ENCODE results near the gene TMEM87A.
A peak's percentile ranks its signal among the peaks of the same experiment; 100 is the strongest.

Gene TMEM87A

DNA sequence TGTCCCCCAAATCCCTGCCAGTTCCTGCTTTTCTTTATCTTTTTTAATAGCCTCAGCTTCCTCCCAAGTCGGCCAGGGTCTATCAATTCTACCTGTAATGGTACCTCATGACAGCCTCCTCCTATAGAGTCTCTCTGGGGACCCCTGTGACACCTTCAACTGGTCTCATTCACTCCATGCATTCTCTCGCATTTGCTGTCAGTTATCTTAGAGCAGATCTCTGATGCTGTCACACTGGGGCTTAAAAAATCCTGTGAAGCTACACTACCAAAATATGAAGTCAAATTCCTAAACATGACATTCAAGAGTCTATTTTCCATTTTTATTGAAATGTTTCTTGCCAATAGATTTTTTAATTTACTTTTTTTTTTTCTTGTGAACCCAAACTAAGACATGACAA, 70.6 kb downstream of the TMEM87A start:
- no peak for DNase-seq

DNA sequence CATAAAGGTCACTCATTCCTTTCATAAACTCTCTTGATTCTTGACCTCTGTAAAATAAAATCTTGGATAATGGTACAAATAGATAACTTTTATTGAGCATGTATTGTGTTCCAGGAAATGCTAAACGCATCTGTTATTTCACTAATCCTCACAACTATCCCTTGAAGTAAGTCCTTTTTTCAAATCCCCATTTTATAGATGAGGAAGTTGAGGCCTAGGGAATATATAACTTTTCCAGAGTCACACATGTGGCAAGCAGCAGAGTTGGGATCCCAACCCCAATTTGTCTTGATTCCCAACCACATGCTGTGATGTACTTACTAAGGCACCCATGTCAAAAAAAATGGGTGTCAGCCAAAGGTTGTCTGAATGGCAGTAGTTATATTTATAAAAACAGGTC, 71.4 kb downstream of the TMEM87A start:
- no peak for DNase-seq

DNA sequence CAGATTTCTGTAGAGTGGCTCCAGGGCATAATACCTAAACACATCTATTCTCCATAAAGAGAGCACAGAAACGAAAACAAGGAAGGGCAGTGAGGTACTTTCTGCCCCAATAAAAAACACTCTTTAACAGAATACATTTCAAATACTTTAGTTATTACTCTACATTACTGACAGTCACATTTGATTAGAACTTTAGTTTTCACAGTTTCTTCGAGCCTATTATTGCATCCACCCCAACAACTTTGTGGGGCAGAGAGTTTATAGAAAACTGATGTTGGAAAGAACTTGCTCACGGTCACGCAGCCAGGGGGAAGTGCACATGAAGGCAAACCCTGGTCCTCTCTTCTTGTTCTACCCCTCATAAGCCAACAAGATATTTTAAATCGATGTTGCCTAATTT, 74.1 kb downstream of the TMEM87A start:
- DNase-seq, result no peak

DNA sequence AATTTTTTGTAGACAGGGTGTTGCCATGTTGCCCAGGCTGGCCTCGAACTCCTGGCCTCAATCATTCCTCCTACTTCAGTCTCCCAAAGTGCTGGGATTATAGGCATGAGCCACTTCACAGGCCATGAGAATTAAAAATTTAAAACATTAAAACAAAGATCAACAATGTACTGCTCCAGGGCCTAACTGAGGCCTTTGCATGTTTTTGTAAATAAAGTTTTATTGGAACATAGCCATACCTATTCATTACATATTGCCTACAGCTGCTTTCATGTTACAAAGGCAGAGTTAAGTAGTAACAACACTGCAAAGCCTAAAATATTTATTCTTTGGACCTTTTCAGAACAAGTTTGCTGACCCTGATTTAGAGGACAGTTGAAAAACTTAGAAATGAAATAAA, 74.7 kb downstream of the TMEM87A start:
- no peak for DNase-seq

DNA sequence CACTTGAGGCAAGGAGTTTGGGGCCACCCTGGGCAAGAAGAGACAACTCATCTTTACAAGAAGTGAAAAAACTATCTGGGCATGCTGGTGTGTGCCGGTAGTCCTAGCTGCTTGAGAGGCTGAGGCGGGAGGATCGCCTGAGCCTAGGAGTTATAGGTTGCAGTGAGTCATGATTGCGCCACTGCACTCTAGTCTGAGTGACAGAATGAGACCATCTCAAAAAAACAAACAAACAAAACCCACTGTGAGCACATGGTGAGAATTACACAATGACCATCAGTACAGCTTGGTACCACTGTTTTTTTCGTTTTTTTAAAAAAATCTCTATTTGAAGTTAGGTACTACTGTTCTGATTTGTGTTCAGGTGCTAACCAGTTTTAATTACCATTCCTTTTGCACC, 78.7 kb downstream of the TMEM87A start:
- DNase-seq, result peak; percentile 38

DNA sequence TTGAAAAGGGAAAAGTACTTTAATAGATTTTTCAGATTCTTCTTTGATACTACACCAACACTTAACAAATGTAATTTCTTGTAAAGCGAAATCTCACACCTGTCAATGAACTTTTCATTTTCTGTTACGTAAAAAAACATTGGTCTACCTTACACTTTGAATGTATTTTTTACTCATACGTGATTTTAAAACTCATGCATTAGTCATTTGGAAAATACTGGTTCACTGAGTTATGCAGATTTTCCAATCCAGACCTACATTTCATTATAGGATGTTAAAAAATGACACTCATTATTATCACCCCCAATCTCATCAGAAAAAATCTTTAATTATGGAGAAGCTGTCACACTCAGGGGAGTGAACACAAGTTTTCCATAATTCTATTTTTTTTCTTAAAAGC, 79.8 kb downstream of the TMEM87A start:
- DNase-seq, result no peak

DNA sequence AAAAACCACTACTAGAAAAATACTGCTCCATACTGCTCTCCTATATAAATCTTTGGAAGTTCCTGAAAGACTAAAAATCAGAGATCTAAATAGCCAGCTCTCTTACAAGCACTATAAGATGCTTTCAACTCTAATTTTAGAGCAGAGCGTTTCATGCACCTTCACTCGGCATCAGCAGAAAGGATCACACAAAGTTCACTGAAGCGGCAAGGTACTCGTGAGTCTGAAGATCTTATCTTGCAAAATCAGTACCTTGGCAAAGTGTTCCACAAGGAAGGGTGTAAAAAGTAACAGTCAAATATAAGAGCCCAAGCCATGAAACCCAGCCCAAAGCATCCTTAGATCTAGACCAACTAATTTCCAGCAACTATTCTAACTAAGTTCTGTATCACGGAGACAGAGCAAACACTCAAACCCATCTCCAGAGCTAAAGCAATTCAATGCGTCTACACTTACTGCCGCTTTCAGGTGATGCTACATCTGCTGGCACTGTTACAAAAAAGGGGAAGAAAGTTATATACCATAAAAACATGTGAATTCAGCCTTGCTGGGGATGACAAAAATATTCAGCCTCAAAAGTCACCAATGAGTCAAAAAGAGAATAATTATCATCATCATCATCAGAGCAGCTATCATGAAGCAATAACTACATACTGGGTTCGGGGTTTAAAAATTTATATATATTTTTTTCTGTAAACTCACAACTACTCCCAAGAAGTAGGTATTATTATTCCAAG, 81.5 kb downstream of the TMEM87A start:
- DNase-seq, result no peak

DNA sequence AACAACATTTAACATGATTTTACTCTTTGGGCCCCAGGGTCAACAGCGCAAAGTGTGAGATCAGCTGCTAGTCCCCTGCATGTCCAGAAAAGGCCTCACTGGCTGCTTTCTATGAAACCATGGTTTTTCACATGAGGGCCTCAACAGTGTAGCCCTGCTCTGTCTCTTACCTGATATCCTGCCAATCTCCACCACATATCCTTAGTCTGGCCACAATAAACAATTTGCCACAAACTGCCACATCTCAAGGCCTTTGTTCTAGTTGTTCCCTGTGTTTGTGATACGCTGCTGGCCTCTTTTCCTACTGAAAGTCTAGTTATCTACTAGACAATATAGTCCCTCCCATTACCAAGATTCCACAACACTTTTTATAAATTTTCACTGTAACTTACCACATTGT, 82.9 kb downstream of the TMEM87A start:
- DNase-seq, result no peak

DNA sequence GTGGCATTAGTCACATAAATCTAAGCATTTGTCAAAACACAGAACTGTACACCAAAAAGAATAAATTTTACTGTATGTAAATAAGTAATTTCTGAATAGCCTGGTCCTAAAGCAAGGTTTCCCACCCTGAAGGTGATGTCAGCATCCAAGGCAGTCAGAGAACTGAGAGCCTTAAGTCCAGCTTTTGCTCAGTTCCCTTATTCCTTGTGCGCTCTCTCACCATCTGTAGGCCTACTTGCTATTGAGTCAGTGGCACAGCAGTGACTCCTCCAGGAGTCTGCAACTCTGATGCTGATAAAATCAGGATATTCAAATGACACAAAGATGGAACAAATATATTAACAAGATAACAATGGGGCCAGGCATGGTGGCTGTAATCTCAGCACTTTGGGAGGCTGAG, 87.4 kb downstream of the TMEM87A start:
- no peak for DNase-seq

DNA sequence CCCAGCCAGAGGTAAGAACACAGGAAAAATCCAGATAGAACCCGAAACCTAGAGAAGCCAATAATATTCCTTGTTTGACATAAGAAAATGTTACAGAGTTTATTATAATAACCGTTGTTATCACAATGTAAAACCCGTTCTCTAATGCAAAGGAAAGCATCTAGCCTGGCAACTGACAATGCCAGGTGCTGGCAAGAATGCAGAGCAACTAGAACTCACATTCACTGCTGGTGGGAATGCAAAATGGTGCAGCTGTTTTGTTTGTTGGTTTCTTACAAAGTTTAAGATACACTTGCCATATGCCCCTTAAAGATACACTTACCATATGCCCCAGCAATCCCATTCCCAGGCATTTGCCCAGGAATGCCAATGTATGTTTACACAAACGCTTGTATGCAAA, 88.5 kb downstream of the TMEM87A start:
- no peak for DNase-seq

DNA sequence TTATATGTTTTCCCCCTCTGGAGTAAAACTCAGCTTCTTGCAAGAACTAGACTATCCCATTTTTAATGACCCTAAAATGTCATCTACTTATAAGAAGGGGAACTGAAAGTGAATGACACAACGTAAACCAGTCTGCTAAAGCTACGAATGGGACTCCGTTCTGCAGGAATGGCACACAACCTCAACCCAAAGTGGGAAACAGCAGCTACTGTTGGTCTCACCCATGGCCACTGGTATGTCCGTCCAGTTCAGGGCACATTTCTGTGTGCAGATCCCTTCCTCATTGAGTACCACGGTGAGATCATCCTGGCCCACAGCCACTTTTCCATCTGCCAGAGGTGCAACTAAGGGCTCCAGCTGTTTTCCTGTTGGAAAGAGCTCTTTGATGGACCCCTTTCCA, 88.9 kb downstream of the TMEM87A start:
- no peak for DNase-seq

DNA sequence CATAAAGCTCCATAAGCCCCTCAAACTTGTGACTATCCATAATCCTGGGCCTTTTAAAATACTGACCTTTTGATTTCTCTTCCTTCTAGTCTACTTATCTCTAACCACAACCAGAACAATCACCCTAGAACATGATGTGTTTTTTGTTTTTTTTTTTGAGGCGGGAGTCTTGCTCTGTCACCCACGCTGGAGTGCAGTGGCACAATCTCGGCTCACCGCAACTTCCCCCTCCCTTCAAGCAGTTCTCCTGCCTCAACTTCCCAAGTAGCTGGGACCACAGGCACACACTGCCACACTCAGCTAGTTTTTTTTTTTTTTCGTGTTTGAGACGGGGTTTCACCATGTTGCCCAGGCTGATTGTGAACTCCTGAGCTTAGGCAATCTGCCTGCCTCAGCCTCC, 90.3 kb downstream of the TMEM87A start:
- DNase-seq, result no peak

DNA sequence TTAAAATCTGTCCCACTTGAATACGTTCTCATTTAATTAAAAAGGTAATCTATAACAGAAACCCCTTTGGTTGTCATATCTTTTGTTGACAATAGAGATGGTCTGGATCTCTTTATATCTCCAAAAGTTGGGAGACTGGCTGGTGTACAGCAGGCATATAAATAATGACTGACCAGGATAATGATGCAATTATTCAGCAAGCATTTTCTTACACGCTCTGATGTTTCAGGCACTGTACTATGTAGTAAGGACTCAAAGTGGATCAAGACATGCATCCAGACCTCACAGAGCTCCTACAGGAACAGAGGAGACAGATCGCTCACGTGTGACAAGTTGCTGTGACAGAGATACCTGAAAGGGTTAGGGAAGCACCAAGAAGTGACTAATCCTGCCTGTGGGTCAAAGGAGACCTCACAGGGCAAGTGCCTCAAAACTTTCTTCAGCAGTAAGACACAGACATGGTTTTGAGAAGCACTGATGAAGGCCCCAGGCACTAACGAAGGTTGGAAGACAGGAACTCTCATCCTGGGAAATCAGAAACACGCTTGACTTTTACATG, 90.8 kb downstream of the TMEM87A start:
- DNase-seq, result no peak

DNA sequence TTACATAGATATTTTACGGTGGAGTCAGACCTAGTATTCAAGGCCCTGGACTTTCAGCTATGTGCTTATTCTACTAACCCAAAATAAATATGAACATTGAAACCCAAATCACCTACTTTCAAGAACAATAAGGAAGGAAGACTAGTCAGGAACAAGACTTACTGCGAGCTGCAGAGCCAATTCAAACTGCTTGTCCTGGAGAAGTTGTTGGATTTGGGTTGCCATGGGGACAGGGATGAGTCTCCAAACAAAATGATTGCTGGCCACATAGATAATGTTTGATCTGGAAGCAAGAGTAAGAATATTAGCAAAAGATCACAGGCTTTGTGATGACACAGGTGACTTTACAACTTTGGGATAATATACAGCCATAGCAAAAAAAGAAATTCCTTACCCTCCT, 95.2 kb downstream of the TMEM87A start:
- no peak for DNase-seq

DNA sequence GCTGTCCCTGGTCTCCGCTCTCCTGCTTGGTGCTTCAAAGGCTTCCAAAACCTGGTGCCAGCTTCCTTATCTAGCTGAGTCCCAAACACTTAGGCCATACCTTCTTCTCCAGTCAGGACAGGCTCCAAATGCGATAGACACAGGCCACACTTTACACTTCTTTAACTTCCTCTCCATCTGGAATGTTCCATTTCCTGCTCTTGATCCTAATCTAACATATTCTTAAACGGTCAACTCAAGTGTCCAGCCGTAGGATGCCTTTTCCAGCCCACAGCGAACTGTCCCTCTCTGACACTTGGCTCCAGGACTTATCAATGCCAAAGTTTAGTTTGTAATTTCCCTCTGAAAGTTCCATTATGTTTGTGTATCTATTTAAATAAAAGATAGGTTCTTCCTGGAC, 97.6 kb downstream of the TMEM87A start:
- no peak for DNase-seq

DNA sequence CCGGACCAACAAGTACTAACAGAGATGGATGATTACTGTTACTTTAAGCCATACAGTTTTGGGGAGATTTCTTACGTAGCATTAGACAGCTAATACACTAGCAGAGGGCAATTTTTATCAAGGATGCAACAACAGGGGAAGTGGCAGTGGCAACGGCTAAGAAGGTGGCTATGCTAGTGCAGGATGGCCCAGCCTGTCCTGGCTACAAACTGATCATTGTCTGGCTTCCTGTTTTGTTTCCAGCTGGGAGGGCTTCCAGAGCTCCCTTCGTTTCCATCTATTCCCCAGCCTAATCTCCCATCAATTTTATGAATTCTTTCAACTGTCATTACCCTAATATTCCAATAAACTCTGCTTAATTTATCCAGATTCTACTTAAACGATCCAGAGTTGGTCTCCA, 100.8 kb downstream of the TMEM87A start:
- no peak for DNase-seq

DNA sequence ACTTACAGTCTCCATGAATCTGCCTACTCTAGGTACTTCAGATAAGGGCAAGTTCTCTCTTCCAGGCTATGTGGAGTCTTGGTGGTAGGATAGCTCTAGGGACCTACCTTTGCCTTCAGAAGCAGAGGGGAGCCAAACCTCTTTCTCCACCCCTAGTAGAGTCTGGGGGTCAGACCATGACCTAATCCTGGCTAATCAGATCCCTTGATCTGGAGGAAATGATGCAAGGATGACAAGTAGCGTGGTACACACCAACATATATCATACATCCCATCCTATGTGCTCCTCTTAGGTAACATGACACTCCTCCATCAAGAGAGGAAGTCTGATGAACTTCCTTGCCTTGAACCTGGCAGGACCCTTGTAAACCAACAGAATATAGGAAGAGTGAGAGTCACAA, 101.4 kb downstream of the TMEM87A start:
- DNase-seq, result no peak

DNA sequence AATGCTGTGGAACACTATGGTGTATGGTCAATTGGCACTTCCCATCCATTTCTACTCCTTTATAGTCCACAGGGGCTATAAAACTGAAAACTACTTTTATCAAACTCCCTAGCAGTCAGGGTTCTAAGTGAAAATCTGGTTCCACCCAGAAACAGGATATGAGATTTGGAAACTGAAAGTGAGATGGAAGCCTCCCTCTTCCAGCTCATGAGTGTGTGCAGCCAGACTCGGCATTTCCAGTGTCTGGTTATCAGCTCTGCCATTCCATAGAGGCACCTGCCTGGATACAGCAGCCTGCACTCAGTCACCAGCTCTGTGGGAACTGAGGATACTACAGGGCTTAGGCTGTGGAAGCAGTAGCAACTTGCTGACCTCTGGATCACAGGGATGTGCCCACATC, 102.1 kb downstream of the TMEM87A start:
- no peak for DNase-seq

DNA sequence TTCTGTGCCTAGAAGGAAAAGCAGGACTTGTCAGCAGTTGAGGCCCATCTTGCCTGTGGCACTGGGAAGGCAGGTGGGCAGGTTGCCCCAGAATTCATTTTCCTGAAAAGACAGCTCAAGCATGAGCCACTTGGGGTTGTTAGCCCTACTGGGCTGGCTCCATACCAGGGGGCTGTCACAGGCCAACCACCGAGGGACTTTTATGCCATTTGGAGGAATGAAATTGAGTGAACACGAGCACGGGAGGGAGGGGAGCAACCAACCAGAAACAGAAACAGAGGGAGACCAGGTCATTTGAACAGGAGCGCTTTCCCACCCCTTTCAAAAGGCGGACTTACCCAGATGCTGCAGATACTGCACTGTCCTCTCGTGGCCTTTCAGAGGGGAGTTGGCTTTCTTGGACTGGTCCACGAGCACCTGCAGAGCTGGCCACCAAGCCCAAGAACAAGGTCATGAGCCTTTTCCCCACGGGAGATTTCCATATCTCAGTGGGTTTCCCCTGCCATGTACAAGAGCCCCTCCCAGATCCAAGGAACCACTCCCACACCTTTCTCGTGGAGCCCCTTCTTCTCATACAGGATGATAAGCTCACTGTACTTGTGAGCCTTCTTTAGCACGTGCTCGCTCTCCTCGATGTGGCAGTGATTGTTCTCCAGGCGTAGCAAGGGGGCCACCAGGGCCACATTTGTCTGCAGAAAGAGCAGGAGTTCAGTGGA, 106.8 kb downstream of the TMEM87A start:
- no peak for DNase-seq

DNA sequence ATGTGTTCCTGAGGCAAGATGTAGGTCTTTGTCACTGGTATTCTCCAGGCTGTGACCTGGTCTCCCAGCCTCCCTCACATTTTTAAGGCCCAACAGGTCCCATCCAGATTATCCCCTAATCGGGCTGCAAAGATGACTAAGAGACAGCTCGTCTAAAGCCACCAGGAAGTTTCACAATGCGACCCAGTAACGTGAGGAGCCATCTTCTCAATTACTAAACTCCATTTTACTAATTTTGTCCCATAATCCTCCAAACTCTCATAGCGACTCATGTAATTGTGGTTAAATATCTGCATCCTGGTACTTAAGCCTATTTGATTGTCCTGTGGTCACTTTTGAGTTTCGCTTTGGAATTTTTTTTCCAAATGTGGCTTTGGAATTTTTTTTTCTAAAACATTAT, 108.1 kb downstream of the TMEM87A start:
- no peak for DNase-seq

DNA sequence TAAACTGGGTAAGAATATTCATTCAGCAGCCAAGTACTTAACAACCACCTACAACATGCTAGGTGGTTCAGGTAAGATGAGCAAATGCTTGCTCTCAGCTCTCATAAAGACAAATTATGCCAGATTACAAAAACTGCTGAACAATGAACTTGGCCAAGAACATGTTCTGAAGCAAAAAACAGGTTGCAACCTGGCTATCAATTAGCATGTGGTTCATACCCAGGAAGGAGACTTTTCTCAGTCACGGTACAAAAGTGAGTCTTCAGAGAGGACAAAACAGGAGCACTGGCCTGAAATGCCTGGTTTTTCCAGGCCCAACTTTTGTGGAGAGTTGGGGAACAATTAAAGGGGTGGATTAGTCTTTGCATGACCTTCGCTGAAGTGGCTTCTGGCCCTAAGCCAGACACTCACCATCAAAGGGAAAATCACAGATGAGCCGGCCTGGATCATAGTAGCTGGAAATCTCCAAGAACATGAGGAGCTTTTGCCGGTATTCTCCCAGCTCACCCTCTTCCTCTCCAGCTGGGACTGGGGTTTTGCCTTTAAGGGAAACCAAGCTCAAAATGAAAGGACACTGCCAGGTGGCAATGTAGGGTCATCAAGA, 109.2 kb downstream of the TMEM87A start:
- no peak for DNase-seq

DNA sequence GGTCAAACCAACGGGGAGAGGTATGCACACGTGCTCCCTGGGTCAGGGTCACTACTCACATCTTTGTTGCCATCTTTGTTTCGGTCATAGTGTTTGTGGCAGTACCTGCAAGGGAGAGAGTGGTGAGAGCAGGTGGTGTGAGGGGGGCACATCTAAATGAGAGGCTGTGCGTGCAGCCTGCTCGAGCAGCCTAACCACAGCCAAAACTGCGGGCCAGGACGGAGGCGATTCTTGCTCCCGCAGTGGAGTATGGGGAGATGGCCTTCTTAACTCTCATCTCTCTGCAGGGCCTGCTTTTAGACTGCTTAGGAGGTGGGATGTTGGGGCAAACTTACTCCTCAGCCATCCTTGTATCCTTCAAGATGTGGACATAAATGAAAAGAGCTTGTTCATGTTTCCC, 109.9 kb downstream of the TMEM87A start:
- DNase-seq, result no peak
